Neuronal stem cell (in vitro differentiated cells): ENCODE measurements around the gene CDC16.

Experiments
- DNase-seq: peaks from one replicate; pipeline ENCODE4 v3.0.0-alpha.2; 2013; ENCODE audit warnings: low spot score
- H2AFZ ChIP-seq: one replicate; pipeline ENCODE4 v1.6.1; 2013; ENCODE audit warnings: mild to moderate bottlenecking, low read length, inconsistent platforms
- H2AK5ac ChIP-seq: 2 replicates; pipeline ENCODE4 v1.6.1; 2013; ENCODE audit warnings: low read depth, mild to moderate bottlenecking, inconsistent platforms, low read length, moderate library complexity, mixed read lengths
- H2BK120ac ChIP-seq: 2 replicates; pipeline ENCODE4 v1.6.1; 2013; ENCODE audit warnings: low read depth, mild to moderate bottlenecking, inconsistent platforms, low read length, moderate library complexity, mixed read lengths
- H2BK12ac ChIP-seq: one replicate; pipeline ENCODE4 v1.6.1; 2013; ENCODE audit warnings: low read length, inconsistent platforms
- H2BK15ac ChIP-seq: 2 replicates; pipeline ENCODE4 v1.6.1; 2013; ENCODE audit warnings: mild to moderate bottlenecking, low read length, inconsistent platforms, mixed read lengths
- H2BK5ac ChIP-seq: one replicate; pipeline ENCODE4 v1.6.1; 2013; ENCODE audit warnings: inconsistent platforms, mild to moderate bottlenecking, low read length, moderate library complexity
- H3K14ac ChIP-seq: one replicate; pipeline ENCODE4 v1.6.1; 2013; ENCODE audit warnings: low read length, inconsistent platforms
- H3K18ac ChIP-seq: 2 replicates; pipeline ENCODE4 v1.6.1; 2013; ENCODE audit warnings: low read length, inconsistent platforms
- H3K23ac ChIP-seq: 2 replicates; pipeline ENCODE4 v1.6.1; 2013; ENCODE audit warnings: low read depth, mild to moderate bottlenecking, mixed read lengths, low read length, inconsistent platforms; ENCODE audit not compliant: poor library complexity
- H3K27ac ChIP-seq: replicated peaks from 3 replicates; pipeline ENCODE4 v1.5.1; 2013; ENCODE audit warnings: low read length, inconsistent platforms
- H3K27me3 ChIP-seq, 3 experiments: 2 replicates each; pipeline ENCODE4 v1.6.1; 2013; ENCODE audit warnings: low read length in 3 of 3, mild to moderate bottlenecking in 2 of 3, inconsistent platforms in 1 of 3, low read depth in 1 of 3, mixed read lengths in 1 of 3, moderate library complexity in 1 of 3; ENCODE audit not compliant: control insufficient read depth in 3 of 3, insufficient read depth in 3 of 3
- H3K36me3 ChIP-seq, 2 donors: replicated peaks in 1 of 2; 2 replicates each; pipeline ENCODE4 v1.6.1; 2013; ENCODE audit warnings: low read length in 2 of 2; ENCODE audit not compliant: control insufficient read depth in 2 of 2, insufficient read depth in 2 of 2
- H3K4ac ChIP-seq: 2 replicates; pipeline ENCODE4 v1.6.1; 2013; ENCODE audit warnings: inconsistent platforms, mild to moderate bottlenecking, low read length, moderate library complexity
- H3K4me1 ChIP-seq, 2 donors: 1 replicate in 1 of 2; 2 replicates in 1 of 2; pipeline ENCODE4 v1.6.1; 2013; ENCODE audit warnings: low read length in 2 of 2, low read depth in 1 of 2; ENCODE audit not compliant: control insufficient read depth in 2 of 2, insufficient read depth in 1 of 2
- H3K4me2 ChIP-seq: one replicate; pipeline ENCODE4 v1.6.1; 2013; ENCODE audit warnings: mild to moderate bottlenecking, low read length, inconsistent platforms; ENCODE audit not compliant: insufficient read depth, poor library complexity, severe bottlenecking
- H3K4me3 ChIP-seq, 2 donors: 2 replicates each; pipeline ENCODE4 v1.5.1; 2013; ENCODE audit warnings: low read length in 2 of 2, mild to moderate bottlenecking in 2 of 2, inconsistent platforms in 1 of 2, moderate library complexity in 1 of 2
- H3K79me1 ChIP-seq: one replicate; pipeline ENCODE4 v1.6.1; 2013; ENCODE audit warnings: low read depth, mild to moderate bottlenecking, inconsistent platforms, low read length, moderate library complexity
- H3K9ac ChIP-seq: one replicate; pipeline ENCODE4 v1.6.1; 2013; ENCODE audit warnings: mild to moderate bottlenecking, low read depth, low read length, inconsistent platforms; ENCODE audit not compliant: poor library complexity
- H3K9me3 ChIP-seq, 2 donors: replicated peaks in 1 of 2; 2 replicates each; pipeline versions ENCODE3 to v1.6.1; 2013; ENCODE audit warnings: low read length in 2 of 2, mild to moderate bottlenecking in 2 of 2, inconsistent platforms in 1 of 2, low read depth in 1 of 2, mixed read lengths in 1 of 2, moderate library complexity in 1 of 2; ENCODE audit not compliant: control insufficient read depth in 2 of 2, insufficient read depth in 1 of 2
- H4K8ac ChIP-seq: one replicate; pipeline ENCODE4 v1.6.1; 2013; ENCODE audit warnings: low read depth, mild to moderate bottlenecking, inconsistent platforms, low read length, moderate library complexity
- H4K91ac ChIP-seq: one replicate; pipeline ENCODE4 v1.6.1; 2013; ENCODE audit warnings: low read length, low read depth, mild to moderate bottlenecking, inconsistent platforms; ENCODE audit not compliant: poor library complexity
- WGBS, 2 donors: extraction: QIAGEN DNeasy Blood & Tissue Kit; methylation state at CpG; one replicate each; pipeline ENCODE4 v1.1.7; 2013; ENCODE audit warnings: missing lambda C conversion rate in 2 of 2, mixed read lengths in 1 of 2; ENCODE audit not compliant: insufficient read length in 2 of 2, insufficient replicate concordance in 1 of 2; ENCODE audit errors: extremely low coverage in 2 of 2; 5-methylcytosine and 5-hydroxymethylcytosine counted together

CDC16 gene

GRCh38 chr13:114286808-114287207, 52.1 kb downstream of the CDC16 start:
- no peak overlapping the region for H3K14ac ChIP-seq
- H3K4me2 ChIP-seq = no peak overlapping the region
- H4K91ac ChIP-seq = no peak overlapping the region
- H3K4ac ChIP-seq = no peak overlapping the region
- H2AFZ ChIP-seq = no peak overlapping the region
- H3K79me1 ChIP-seq = peaks cover 10% of the 10 kb centered on the region
- H3K27me3 ChIP-seq = no peaks in the 10 kb centered on the region
- no peaks in the 10 kb centered on the region for H3K9me3 ChIP-seq
- peaks cover 0 to 2% of the 10 kb centered on the region in 2 donors for H3K4me1 ChIP-seq
- H2AK5ac ChIP-seq = no peak overlapping the region
- no peak overlapping the region for H3K9ac ChIP-seq
- no peak overlapping the region for H2BK15ac ChIP-seq
- no peak overlapping the region for H2BK120ac ChIP-seq
- no CpG with 5 or more reads among the region's 8 CpGs for WGBS, 2 donors
- no peak overlapping the region for H2BK5ac ChIP-seq
- H3K23ac ChIP-seq = no peak overlapping the region
- peaks cover 27 to 82% of the 10 kb centered on the region in 2 donors for H3K36me3 ChIP-seq
- no peak overlapping the region for H3K4me3 ChIP-seq
- DNase-seq = no peak
- no peak overlapping the region for H2BK12ac ChIP-seq
- no peak overlapping the region for H4K8ac ChIP-seq
- H3K18ac ChIP-seq = no peak overlapping the region
- no peak overlapping the region for H3K27ac ChIP-seq

- Histone ChIP-seq H3K9me3 (no peaks in the 10 kb centered on the region), H3K4me1 (peaks cover 0 to 2% of the 10 kb centered on the region in 2 donors), H2BK12ac (no peak overlapping the region), H2AFZ (no peak overlapping the region), H2BK15ac (no peak overlapping the region), H3K4me3 (peak overlapping the region in 1 of 2 donors; percentile 1), H3K23ac (peak overlapping the region; percentile 8), H3K18ac (no peak overlapping the region), H4K8ac (no peak overlapping the region), H3K27ac (no peak overlapping the region), H3K14ac (no peak overlapping the region), H3K79me1 (peaks cover 10% of the 10 kb centered on the region), H3K36me3 (peaks cover 35 to 93% of the 10 kb centered on the region in 2 donors), H3K9ac (no peak overlapping the region), H3K27me3 (no peaks in the 10 kb centered on the region), H4K91ac (no peak overlapping the region), H2BK5ac (no peak overlapping the region), H2AK5ac (no peak overlapping the region), H3K4ac (no peak overlapping the region), H2BK120ac (no peak overlapping the region), H3K4me2 (no peak overlapping the region)
- no CpG with 5 or more reads among the region's 8 CpGs for WGBS, 2 donors
- DNase-seq = no peak
Measured at GRCh38 chr13:114288157-114288591, 53.5 kb downstream of the CDC16 start.

- no peak overlapping the region for H2AFZ ChIP-seq
- H2BK12ac ChIP-seq = no peak overlapping the region
- no peaks in the 10 kb centered on the region for H3K9me3 ChIP-seq
- H4K8ac ChIP-seq = no peak overlapping the region
- H3K14ac ChIP-seq = no peak overlapping the region
- no CpG with 5 or more reads among the region's 10 CpGs for WGBS, 2 donors
- no peak overlapping the region for H2BK15ac ChIP-seq
- peaks cover 2% of the 10 kb centered on the region for H3K79me1 ChIP-seq
- H2BK120ac ChIP-seq = no peak overlapping the region
- no peak overlapping the region for H2AK5ac ChIP-seq
- no peaks in the 10 kb centered on the region for H3K4me1 ChIP-seq
- H3K36me3 ChIP-seq = peaks cover 23 to 89% of the 10 kb centered on the region in 2 donors
- no peak overlapping the region for H3K4me2 ChIP-seq
- no peak for DNase-seq
- H2BK5ac ChIP-seq = no peak overlapping the region
- no peaks in the 10 kb centered on the region for H3K27me3 ChIP-seq
- no peak overlapping the region for H3K27ac ChIP-seq
- H4K91ac ChIP-seq = no peak overlapping the region
- no peak overlapping the region for H3K23ac ChIP-seq
- no peak overlapping the region for H3K4ac ChIP-seq
- H3K4me3 ChIP-seq = peak overlapping the region in 1 of 2 donors; percentile 14
- no peak overlapping the region for H3K9ac ChIP-seq
- H3K18ac ChIP-seq = no peak overlapping the region
Measured at GRCh38 chr13:114296448-114296847, 61.8 kb downstream of the CDC16 start.

- peaks cover 2% of the 10 kb centered on the region for H3K79me1 ChIP-seq
- WGBS, 2 donors = no CpG with 5 or more reads among the region's 5 CpGs
- H3K4ac ChIP-seq = no peak overlapping the region
- no peak overlapping the region for H2BK5ac ChIP-seq
- H2BK15ac ChIP-seq = no peak overlapping the region
- H3K14ac ChIP-seq = no peak overlapping the region
- no peak overlapping the region for H3K23ac ChIP-seq
- no peak overlapping the region for H3K9ac ChIP-seq
- no peak overlapping the region for H2BK120ac ChIP-seq
- H2AK5ac ChIP-seq = no peak overlapping the region
- no peak overlapping the region for H3K27ac ChIP-seq
- H4K91ac ChIP-seq = no peak overlapping the region
- DNase-seq = no peak
- H3K4me3 ChIP-seq = peak overlapping the region in 1 of 2 donors; percentile 46
- H2BK12ac ChIP-seq = no peak overlapping the region
- H3K4me1 ChIP-seq = no peaks in the 10 kb centered on the region
- H3K27me3 ChIP-seq = no peaks in the 10 kb centered on the region
- peaks cover 22 to 89% of the 10 kb centered on the region in 2 donors for H3K36me3 ChIP-seq
- H3K18ac ChIP-seq = no peak overlapping the region
- H2AFZ ChIP-seq = no peak overlapping the region
- H3K4me2 ChIP-seq = no peak overlapping the region
- H3K9me3 ChIP-seq = no peaks in the 10 kb centered on the region
- H4K8ac ChIP-seq = no peak overlapping the region
Measured at GRCh38 chr13:114296902-114297301, 62.2 kb downstream of the CDC16 start.
